SK-N-SH (cell line): Measurements from ENCODE around the gene POLG2. TPM values are rescaled to one million over a fixed set of nuclear protein-coding genes. Genes with fewer than 3 reads are reported as not detected.

Experiments
- CTCF ChIA-PET: fragments of 300-600, 350-600 bp; formaldehyde crosslinking; extraction: SDS; loops from one replicate; lab custom pipeline; 2021; lab: Yijun Ruan, JAX
- POLR2A ChIA-PET: fragments of 350-600 bp; sonication (Branson Sonifier 250); formaldehyde crosslinking; extraction: SDS; loops from one replicate; lab custom pipeline; 2020; ENCODE audit warnings: antibody characterized with exemption, inconsistent platforms; lab: Yijun Ruan, JAX
- DNase-seq: peaks from one replicate; pipeline ENCODE4 v3.0.0; 2012
- H2AFZ ChIP-seq: fragments of 200-600 bp; sonication (generic); 2 replicates; pipeline ENCODE4 v1.8.1; 2016; ENCODE audit warnings: antibody characterized with exemption, mild to moderate bottlenecking, low read depth
- H3F3A ChIP-seq: fragments of 200-600 bp; sonication (generic); replicated peaks from 2 replicates; pipeline ENCODE3; 2016; ENCODE audit warnings: antibody characterized with exemption, mild to moderate bottlenecking; ENCODE audit not compliant: insufficient read depth
- H3K27ac ChIP-seq, 2 experiments: fragments of 200-500 bp in 1 of 2; fragments of 200-600 bp in 1 of 2; sonication (Bioruptor generic) in 1 of 2; sonication (generic), shearing (Covaris generic) in 1 of 2; 2 replicates each; pipeline versions ENCODE4 v1.5.1 to v1.6.1; 2014 to 2016; ENCODE audit warnings: low read depth in 2 of 2, inconsistent platforms in 1 of 2, low read length in 1 of 2, mild to moderate bottlenecking in 1 of 2, mixed read lengths in 1 of 2
- H3K27me3 ChIP-seq: fragments of 200-600 bp; sonication (generic), shearing (Covaris generic); 2 replicates; pipeline ENCODE4 v1.6.1; 2016; ENCODE audit warnings: mixed run types; ENCODE audit not compliant: insufficient read depth
- H3K36me3 ChIP-seq, 2 experiments: fragments of 200-500 bp in 1 of 2; fragments of 200-600 bp in 1 of 2; sonication (Bioruptor generic) in 1 of 2; sonication (generic) in 1 of 2; replicated peaks in 1 of 2; 2 replicates each; pipeline versions ENCODE3 to v1.5.1; 2014 to 2016; ENCODE audit warnings: low read length in 1 of 2, mild to moderate bottlenecking in 1 of 2; ENCODE audit not compliant: insufficient read depth in 2 of 2, control insufficient read depth in 1 of 2
- H3K4me1 ChIP-seq, 2 experiments: fragments of 200-500 bp in 1 of 2; fragments of 200-600 bp in 1 of 2; sonication (Bioruptor generic) in 1 of 2; sonication (generic), shearing (Covaris generic) in 1 of 2; 2 replicates each; pipeline versions ENCODE4 v1.5.1 to v1.6.1; 2014 to 2016; ENCODE audit warnings: low read depth in 1 of 2, low read length in 1 of 2, mixed run types in 1 of 2; ENCODE audit not compliant: insufficient read depth in 2 of 2, control insufficient read depth in 1 of 2
- H3K4me2 ChIP-seq: fragments of 200-600 bp; sonication (generic), shearing (Covaris generic); 2 replicates; pipeline ENCODE4 v1.6.1; 2017; ENCODE audit warnings: mixed run types
- H3K4me3 ChIP-seq, 2 experiments: fragments of 200-500 bp in 1 of 2; fragments of 200-600 bp in 1 of 2; sonication (Bioruptor generic) in 1 of 2; sonication (generic), shearing (Covaris generic) in 1 of 2; 2 replicates each; pipeline versions ENCODE4 v1.5.1 to v1.8.1; 2014 to 2016; ENCODE audit warnings: low read depth in 2 of 2, inconsistent platforms in 1 of 2, low read length in 1 of 2, mild to moderate bottlenecking in 1 of 2, mixed read lengths in 1 of 2, moderate library complexity in 1 of 2
- H3K79me2 ChIP-seq: fragments of 200-600 bp; sonication (generic); 2 replicates; pipeline ENCODE4 v1.8.1; 2017; ENCODE audit warnings: mild to moderate bottlenecking; ENCODE audit not compliant: insufficient read depth
- H3K9ac ChIP-seq: fragments of 200-600 bp; sonication (generic); 2 replicates; pipeline ENCODE4 v1.6.1; 2017; ENCODE audit warnings: mixed run types
- H3K9me2 ChIP-seq: fragments of 200-600 bp; sonication (generic); 2 replicates; pipeline ENCODE4 v1.6.1; 2017; ENCODE audit warnings: mixed run types
- H3K9me3 ChIP-seq: fragments of 200-600 bp; sonication (generic); 2 replicates; pipeline ENCODE4 v1.6.1; 2017; ENCODE audit warnings: mixed run types, mild to moderate bottlenecking, moderate library complexity
- H4K20me1 ChIP-seq: fragments of 200-600 bp; sonication (generic); 2 replicates; pipeline ENCODE4 v1.6.1; 2017; ENCODE audit warnings: mild to moderate bottlenecking, mixed run types; ENCODE audit not compliant: insufficient read depth
- CHD2 ChIP-seq: fragments of 150-350 bp; IDR thresholded peaks from 2 replicates; pipeline ENCODE4 v1.6.1; 2018; ENCODE audit warnings: low read length; ENCODE audit not compliant: partially characterized antibody
- POLR2AphosphoS5 ChIP-seq: IDR thresholded peaks from 2 replicates; pipeline ENCODE4 v1.6.1; 2012; ENCODE audit warnings: low read depth, low read length
- RCOR1 ChIP-seq: fragments of 150-350 bp; IDR thresholded peaks from 2 replicates; pipeline ENCODE4 v1.6.1; 2017; ENCODE audit warnings: antibody characterized with exemption, low read length
- RXRA ChIP-seq: IDR thresholded peaks from 2 replicates; pipeline ENCODE4 v1.4.0; 2012; ENCODE audit warnings: low read depth, mild to moderate bottlenecking, borderline replicate concordance
- SIN3A ChIP-seq: IDR thresholded peaks from 2 replicates; pipeline ENCODE4 v1.6.1; 2012; ENCODE audit warnings: low read depth, mild to moderate bottlenecking, low read length, moderate library complexity, borderline replicate concordance
- TAF1 ChIP-seq: IDR thresholded peaks from 2 replicates; pipeline ENCODE4 v1.6.1; 2012; ENCODE audit warnings: low read depth, mild to moderate bottlenecking, low read length, moderate library complexity, borderline replicate concordance
- YY1 ChIP-seq: IDR thresholded peaks from 2 replicates; pipeline ENCODE4 v1.4.0; 2012; ENCODE audit warnings: low read depth, mild to moderate bottlenecking
- WGBS: methylation state at CpG from one replicate; pipeline ENCODE4 v1.1.6; 2017; ENCODE audit warnings: low lambda C conversion rate; 5-methylcytosine and 5-hydroxymethylcytosine counted together
- polyA plus RNA-seq, 3 experiments: library from polyadenylated mRNA; depleted of rRNA; stranded (reverse); fragments of >200 nt; gene quantifications; 2 replicates each; pipeline ENCODE4 v1.2.3, GENCODE V29; 2012
- TF ChIP-seq, protein P1 (sequence below): IDR thresholded peaks from 2 replicates; pipeline ENCODE4 v1.4.0; 2012; ENCODE audit warnings: low read depth, borderline replicate concordance
- TF ChIP-seq, protein P2 (sequence below): fragments of 150-350 bp; IDR thresholded peaks from 2 replicates; pipeline ENCODE4 v1.6.1; 2016; ENCODE audit warnings: mild to moderate bottlenecking, low read depth, low read length
- TF ChIP-seq, protein P3 (sequence below): fragments of 200-600 bp; sonication (generic); IDR thresholded peaks from 2 replicates; pipeline ENCODE4 v1.6.1; 2017; ENCODE audit warnings: antibody characterized with exemption, mild to moderate bottlenecking, moderate library complexity

Gene POLG2
- polyA plus RNA-seq, 1 of the 3 experiments (the other 2 are of a cell fraction), result 18.0 TPM

DNA sequence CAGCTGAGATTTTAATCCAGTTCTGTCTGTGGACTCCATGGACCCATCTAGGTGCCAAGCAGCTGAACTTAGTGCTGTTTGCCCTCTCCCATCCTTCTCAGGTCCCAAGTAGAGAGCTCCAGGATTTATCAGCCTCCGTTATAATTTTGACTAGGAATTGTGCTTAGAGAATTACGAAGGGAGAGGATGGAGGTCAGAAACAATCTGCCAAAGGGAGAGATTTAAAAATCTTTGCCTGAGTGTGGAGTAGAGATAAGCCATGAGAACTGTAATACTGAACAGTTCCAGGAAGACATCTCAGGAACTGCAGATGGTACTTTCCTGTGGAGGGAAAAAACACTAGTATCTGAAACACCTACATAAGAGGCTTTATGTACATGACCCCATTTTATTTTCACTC, 36.9 kb upstream of the POLG2 start:
- Histone ChIP-seq H3K27ac (peak overlapping the region in 1 of 2 experiments; percentile 6; a peak in 1 of 4 replicates), H3K36me3 (peaks cover 87 to 99% of the 10 kb centered on the region in 2 experiments), H3K4me1 (no peaks in the 10 kb centered on the region), H3K9ac (no peak overlapping the region), H3K9me3 (no peaks in the 10 kb centered on the region), H3K4me3 (no peak overlapping the region), H2AFZ (no peak overlapping the region), H3K4me2 (no peak overlapping the region), H3K9me2 (no peaks in the 10 kb centered on the region), H3F3A (peaks cover 96% of the 10 kb centered on the region), H4K20me1 (no peaks in the 10 kb centered on the region), H3K27me3 (no peaks in the 10 kb centered on the region), H3K79me2 (no peaks in the 10 kb centered on the region)
- no peak for DNase-seq
- CTCF ChIA-PET, result interaction anchor here (0.7 to 3.3 kb wide), 11 partner anchors 11 to 213 kb away, joined by 3 to 18 read pairs (median 4); partner anchors contain the start of gene CEP95
- POLR2A ChIA-PET, result interaction anchor here (0.9 to 1.3 kb wide), 3 partner anchors 17 to 29 kb away, joined by 3 to 7 read pairs (median 6); partner anchors contain the start of genes CEP95 and DDX5
- TF ChIP-seq TAF1 (no peak), SIN3A (no peak), YY1 (no peak), RCOR1 (no peak), RXRA (no peak)
- TF ChIP-seq, protein P1, sequence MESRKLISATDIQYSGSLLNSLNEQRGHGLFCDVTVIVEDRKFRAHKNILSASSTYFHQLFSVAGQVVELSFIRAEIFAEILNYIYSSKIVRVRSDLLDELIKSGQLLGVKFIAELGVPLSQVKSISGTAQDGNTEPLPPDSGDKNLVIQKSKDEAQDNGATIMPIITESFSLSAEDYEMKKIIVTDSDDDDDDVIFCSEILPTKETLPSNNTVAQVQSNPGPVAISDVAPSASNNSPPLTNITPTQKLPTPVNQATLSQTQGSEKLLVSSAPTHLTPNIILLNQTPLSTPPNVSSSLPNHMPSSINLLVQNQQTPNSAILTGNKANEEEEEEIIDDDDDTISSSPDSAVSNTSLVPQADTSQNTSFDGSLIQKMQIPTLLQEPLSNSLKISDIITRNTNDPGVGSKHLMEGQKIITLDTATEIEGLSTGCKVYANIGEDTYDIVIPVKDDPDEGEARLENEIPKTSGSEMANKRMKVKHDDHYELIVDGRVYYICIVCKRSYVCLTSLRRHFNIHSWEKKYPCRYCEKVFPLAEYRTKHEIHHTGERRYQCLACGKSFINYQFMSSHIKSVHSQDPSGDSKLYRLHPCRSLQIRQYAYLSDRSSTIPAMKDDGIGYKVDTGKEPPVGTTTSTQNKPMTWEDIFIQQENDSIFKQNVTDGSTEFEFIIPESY, result no peak
- TF ChIP-seq, protein P2, sequence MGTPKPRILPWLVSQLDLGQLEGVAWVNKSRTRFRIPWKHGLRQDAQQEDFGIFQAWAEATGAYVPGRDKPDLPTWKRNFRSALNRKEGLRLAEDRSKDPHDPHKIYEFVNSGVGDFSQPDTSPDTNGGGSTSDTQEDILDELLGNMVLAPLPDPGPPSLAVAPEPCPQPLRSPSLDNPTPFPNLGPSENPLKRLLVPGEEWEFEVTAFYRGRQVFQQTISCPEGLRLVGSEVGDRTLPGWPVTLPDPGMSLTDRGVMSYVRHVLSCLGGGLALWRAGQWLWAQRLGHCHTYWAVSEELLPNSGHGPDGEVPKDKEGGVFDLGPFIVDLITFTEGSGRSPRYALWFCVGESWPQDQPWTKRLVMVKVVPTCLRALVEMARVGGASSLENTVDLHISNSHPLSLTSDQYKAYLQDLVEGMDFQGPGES, result no peak
- TF ChIP-seq, protein P3, sequence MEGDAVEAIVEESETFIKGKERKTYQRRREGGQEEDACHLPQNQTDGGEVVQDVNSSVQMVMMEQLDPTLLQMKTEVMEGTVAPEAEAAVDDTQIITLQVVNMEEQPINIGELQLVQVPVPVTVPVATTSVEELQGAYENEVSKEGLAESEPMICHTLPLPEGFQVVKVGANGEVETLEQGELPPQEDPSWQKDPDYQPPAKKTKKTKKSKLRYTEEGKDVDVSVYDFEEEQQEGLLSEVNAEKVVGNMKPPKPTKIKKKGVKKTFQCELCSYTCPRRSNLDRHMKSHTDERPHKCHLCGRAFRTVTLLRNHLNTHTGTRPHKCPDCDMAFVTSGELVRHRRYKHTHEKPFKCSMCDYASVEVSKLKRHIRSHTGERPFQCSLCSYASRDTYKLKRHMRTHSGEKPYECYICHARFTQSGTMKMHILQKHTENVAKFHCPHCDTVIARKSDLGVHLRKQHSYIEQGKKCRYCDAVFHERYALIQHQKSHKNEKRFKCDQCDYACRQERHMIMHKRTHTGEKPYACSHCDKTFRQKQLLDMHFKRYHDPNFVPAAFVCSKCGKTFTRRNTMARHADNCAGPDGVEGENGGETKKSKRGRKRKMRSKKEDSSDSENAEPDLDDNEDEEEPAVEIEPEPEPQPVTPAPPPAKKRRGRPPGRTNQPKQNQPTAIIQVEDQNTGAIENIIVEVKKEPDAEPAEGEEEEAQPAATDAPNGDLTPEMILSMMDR, result no peak
- WGBS, result 90% methylated on average over 2 of the region's 2 CpGs

DNA sequence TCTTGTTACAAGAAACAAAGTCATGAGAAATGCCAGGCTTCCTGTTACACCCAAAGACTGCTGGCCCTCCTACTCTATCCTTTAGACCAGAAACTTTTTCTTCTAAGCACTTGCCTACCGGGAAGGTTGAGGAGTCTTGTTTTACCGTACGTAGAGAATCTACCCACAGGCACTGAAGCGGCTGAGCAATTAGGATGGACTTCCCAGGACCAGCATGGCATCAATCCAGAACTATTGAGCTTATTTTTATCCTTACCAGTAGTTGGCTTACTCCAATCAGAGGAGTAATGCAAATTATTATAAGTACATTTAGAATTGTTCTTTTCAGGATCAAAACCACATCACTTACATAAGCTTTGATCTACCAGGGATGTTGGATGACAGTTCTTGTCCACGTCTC, 35.6 kb upstream of the POLG2 start:
- H3K27ac ChIP-seq, result 0 out of 4 replicates have a peak overlapping the region, but pooled peaks of 1 of the 2 experiments have one; percentile 17
- H3K36me3 ChIP-seq, result peaks cover 91 to 99% of the 10 kb centered on the region in 2 experiments

More for the DNA sequence above, 35.6 kb upstream of the POLG2 start:
- Histone ChIP-seq H3K4me3 (no peak overlapping the region), H2AFZ (no peak overlapping the region), H3K9ac (no peak overlapping the region), H3F3A (peaks cover 95% of the 10 kb centered on the region), H3K4me1 (no peaks in the 10 kb centered on the region), H3K4me2 (no peak overlapping the region), H3K9me3 (no peaks in the 10 kb centered on the region), H3K27me3 (no peaks in the 10 kb centered on the region), H4K20me1 (no peaks in the 10 kb centered on the region), H3K79me2 (no peaks in the 10 kb centered on the region), H3K9me2 (no peaks in the 10 kb centered on the region)
- ChIA-PET POLR2A (interaction anchor here (1.3 kb wide), 1 partner anchor 27 kb away, joined by 7 read pairs; the partner anchor contains the start of gene DDX5), CTCF (interaction anchor here (1.0 to 2.7 kb wide), 5 partner anchors 11 to 116 kb away, joined by 3 to 13 read pairs (median 6); partner anchors contain the start of gene CEP95)
- no peak for DNase-seq
- WGBS, result 97% methylated on average over 5 of the region's 5 CpGs
- TF ChIP-seq YY1 (no peak), POLR2AphosphoS5 (no peak), CHD2 (no peak), RXRA (no peak)
